ENCODE data around the gene PDLIM1. TPM values are rescaled to one million over a fixed set of nuclear protein-coding genes. Genes with fewer than 3 reads are reported as not detected.
A peak's percentile ranks its signal among the peaks of the same experiment; 100 is the strongest.

Gene PDLIM1
- total and polyA plus RNA-seq, 2 of the 8 experiments (the other 6 are each of a cell fraction or from before 2014, with no cell fraction given) = 169 to 245 TPM

GRCh38 chr10:95249467-95249866, 41.3 kb downstream of the PDLIM1 start:
- Histone ChIP-seq H3K18ac (ENCODE audit: extremely low read depth, low read length) (no peak overlapping the region), H4K91ac (replicated peaks; ENCODE audit: insufficient read length, low read length) (no peak overlapping the region), H4K20me1 (replicated peaks in 1 of 2; ENCODE audit: control insufficient read depth in 1 of 2, insufficient read depth in 2 of 2, low read length in 2 of 2) (no peaks in the 10 kb centered on the region), H3K4me3 (ENCODE audit: extremely low read depth in 1 of 4, insufficient read depth in 2 of 4, low read depth in 3 of 4, low read length in 4 of 4) (no peak overlapping the region), H3K9ac (replicated peaks in 1 of 4; ENCODE audit: extremely low read depth in 1 of 4, low read depth in 3 of 4, low read length in 3 of 4) (no peak overlapping the region), H3K4me2 (ENCODE audit: insufficient read depth in 1 of 2, low read depth in 2 of 2, low read length in 2 of 2) (no peak overlapping the region), H2BK15ac (ENCODE audit: low read length) (no peak overlapping the region), H2BK120ac (replicated peaks; ENCODE audit: low read depth, low read length) (no peak overlapping the region), H3K4ac (replicated peaks; ENCODE audit: insufficient read length, low read depth, low read length) (no peak overlapping the region), H4K5ac (ENCODE audit: insufficient read length, low read depth, low read length) (no peak overlapping the region), H3K56ac (replicated peaks; ENCODE audit: insufficient read length, low read depth, low read length) (no peak overlapping the region), H3K79me1 (ENCODE audit: low read depth, low read length) (peaks cover 4% of the 10 kb centered on the region; the same call in 1 of the 2 replicates), H3K14ac (ENCODE audit: insufficient read length) (no peak overlapping the region), H3K23me2 (ENCODE audit: low read depth, low read length) (no peaks in the 10 kb centered on the region), H3K79me2 (ENCODE audit: control insufficient read depth in 1 of 2, insufficient read depth in 2 of 2, low read length in 2 of 2) (peaks cover 0 to 34% of the 10 kb centered on the region in 2 experiments; a peak in 2 of 4 replicates), H3K27me3 (replicated peaks in 1 of 4; ENCODE audit: control insufficient read depth in 3 of 4, extremely low read depth in 1 of 4, insufficient read depth in 3 of 4, low read length in 3 of 4) (no peaks in the 10 kb centered on the region), H3K4me1 (replicated peaks in 1 of 4; ENCODE audit: control insufficient read depth in 3 of 4, insufficient read depth in 4 of 4, low read length in 3 of 4) (peaks cover 0 to 11% (median 2%) of the 10 kb centered on the region in 4 experiments; a peak in 4 of 7 replicates), H3K36me3 (ENCODE audit: control insufficient read depth in 2 of 4, insufficient read depth in 4 of 4, low read length in 3 of 4) (peaks cover 5 to 21% (median 15%) of the 10 kb centered on the region in 4 experiments), H2BK20ac (ENCODE audit: low read length) (no peak overlapping the region), H4K8ac (ENCODE audit: extremely low read depth, insufficient read depth, low read length) (no peak overlapping the region), H3K9me3 (ENCODE audit: insufficient read depth in 2 of 2, low read depth in 1 of 2, low read length in 1 of 2) (no peaks in the 10 kb centered on the region), H3K27ac (ENCODE audit: low read depth, low read length) (no peak overlapping the region), H2AFZ (ENCODE audit: low read length) (no peak overlapping the region), H2BK12ac (ENCODE audit: low read depth, low read length) (no peak overlapping the region), H3K23ac (ENCODE audit: insufficient read length) (no peak overlapping the region), H2AK5ac (ENCODE audit: low read depth, low read length) (no peak overlapping the region), H2BK5ac (ENCODE audit: low read depth, low read length) (no peak overlapping the region)
- ChIA-PET POLR2A (ENCODE audit: partially characterized antibody) (interaction anchor here (0.9 kb wide), 1 partner anchor 46 kb away, joined by 5 read pairs; no protein-coding TSS in a partner anchor), CTCF (ENCODE audit: partially characterized antibody) (interaction anchor here (0.6 to 1.5 kb wide), 14 partner anchors 10 to 125 kb away, joined by 3 to 5 read pairs (median 3); partner anchors contain the start of gene ACSM6)
- 79% methylated on average over 3 of the region's 3 CpGs; no CpG with 5 or more reads in 1 of the 2 experiments for WGBS, 2 experiments (ENCODE audit: extremely low coverage in 1 of 2, insufficient coverage in 1 of 2, insufficient read length in 1 of 2, insufficient replicate concordance in 2 of 2, low coverage in 1 of 2, low lambda C conversion rate in 2 of 2, missing lambda C conversion rate in 1 of 2)
- peak in 1 of 2 experiments; percentile 45 for DNase-seq (ENCODE audit: low read depth in 1 of 2, low spot score in 2 of 2)
- no peak for FAIRE-seq
- TF ChIP-seq FOSL1 (IDR thresholded peaks at IDR 0.05; ENCODE audit: insufficient read depth, low read depth, low read length) (no peak), SIX5 (IDR thresholded peaks at IDR 0.05; ENCODE audit: low read depth, low read length) (no peak), EP300 (IDR thresholded peaks at IDR 0.05; ENCODE audit: borderline replicate concordance in 1 of 2, low read depth in 2 of 2, low read length in 2 of 2) (no peak), TCF12 (IDR thresholded peaks at IDR 0.05; ENCODE audit: low read depth, low read length) (no peak), RNF2 (IDR thresholded peaks at IDR 0.05; ENCODE audit: borderline replicate concordance, low read depth, low read length, missing control alignments, poor library complexity, severe bottlenecking) (no peak), HDAC6 (IDR thresholded peaks at IDR 0.05; ENCODE audit: low read depth, low read length) (no peak)

Measured in H1 (cell line).